ENCODE measurements around the gene TXNRD1. TPM values are rescaled to one million over a fixed set of nuclear protein-coding genes. Genes with fewer than 3 reads are reported as not detected.

The TXNRD1 gene
- total RNA-seq, 1 donor from 2014 or later, result 176 TPM

DNA sequence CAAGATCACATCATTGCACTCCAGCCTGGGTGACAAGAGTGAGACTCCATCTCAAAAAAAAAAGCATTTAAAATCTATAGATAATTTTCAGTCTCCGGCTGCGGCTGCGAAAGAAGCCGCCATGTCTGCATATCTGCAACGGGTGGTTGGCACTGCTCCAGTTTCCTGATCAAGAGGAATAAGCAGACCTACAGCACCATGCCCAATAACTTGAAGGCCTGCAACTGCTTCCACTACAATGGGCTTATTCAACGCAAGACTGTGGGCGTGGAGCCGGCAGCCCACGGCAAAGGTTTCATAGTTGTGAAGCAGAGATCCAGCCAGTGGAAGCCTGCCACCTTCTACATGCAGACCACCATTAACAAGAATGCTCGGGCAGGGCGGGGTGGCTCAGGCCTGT, 57.4 kb downstream of the TXNRD1 start:
- H3K9ac ChIP-seq (ENCODE audit: low read length), result no peak overlapping the region
- DNase-seq (ENCODE audit: low read depth), result no peak
- no peak overlapping the region for H2AFZ ChIP-seq (ENCODE audit: low read depth, low read length)
- FAIRE-seq, result no peak
- H3K36me3 ChIP-seq (ENCODE audit: insufficient read depth, low read length), result no peaks in the 10 kb centered on the region
- H3K9me3 ChIP-seq (ENCODE audit: insufficient read depth, low read depth, low read length), result no peaks in the 10 kb centered on the region
- H4K20me1 ChIP-seq (ENCODE audit: insufficient read depth, low read length), result no peaks in the 10 kb centered on the region
- no peaks in the 10 kb centered on the region for H3K79me2 ChIP-seq (ENCODE audit: insufficient read depth, low read length)
- Mint-ChIP-seq H3K27me3 (ENCODE audit: low read depth, unreplicated experiment) (no peaks in the 10 kb centered on the region), H3K4me3 (ENCODE audit: unreplicated experiment) (no peak overlapping the region), H3K36me3 (ENCODE audit: low read depth, unreplicated experiment) (peaks cover 2% of the 10 kb centered on the region), H3K27ac (ENCODE audit: unreplicated experiment) (no peak overlapping the region), H3K9me3 (ENCODE audit: unreplicated experiment) (peaks cover 3% of the 10 kb centered on the region), H3K4me1 (ENCODE audit: low read depth, unreplicated experiment) (no peaks in the 10 kb centered on the region)
- H3K4me3 ChIP-seq (ENCODE audit: insufficient read depth, low read depth, low read length), result no peak overlapping the region
- no peak overlapping the region for H3K27ac ChIP-seq (ENCODE audit: low read depth, low read length)
- TF ChIP-seq EZH2 (IDR thresholded peaks at IDR 0.05; ENCODE audit: insufficient read depth, low read length) (no peak), CTCF (IDR thresholded peaks at IDR 0.05; ENCODE audit: insufficient read depth, low read depth, low read length) (no peak)
- no peaks in the 10 kb centered on the region for H3K27me3 ChIP-seq (ENCODE audit: insufficient read depth, low read length)
- H3K4me1 ChIP-seq (ENCODE audit: insufficient read depth, low read length), result peaks cover 9% of the 10 kb centered on the region
- no peak overlapping the region for H3K4me2 ChIP-seq (ENCODE audit: low read length)

GRCh38 chr12:104273503-104273902, 57.9 kb downstream of the TXNRD1 start:
- Histone ChIP-seq H3K36me3 (ENCODE audit: insufficient read depth, low read length) (no peaks in the 10 kb centered on the region), H4K20me1 (ENCODE audit: insufficient read depth, low read length) (no peaks in the 10 kb centered on the region), H3K4me3 (ENCODE audit: insufficient read depth, low read depth, low read length) (no peak overlapping the region), H2AFZ (ENCODE audit: low read depth, low read length) (no peak overlapping the region), H3K27ac (ENCODE audit: low read depth, low read length) (no peak overlapping the region), H3K4me2 (ENCODE audit: low read length) (no peak overlapping the region), H3K9ac (ENCODE audit: low read length) (no peak overlapping the region), H3K27me3 (ENCODE audit: insufficient read depth, low read length) (no peaks in the 10 kb centered on the region), H3K79me2 (ENCODE audit: insufficient read depth, low read length) (no peaks in the 10 kb centered on the region), H3K9me3 (ENCODE audit: insufficient read depth, low read depth, low read length) (no peaks in the 10 kb centered on the region), H3K4me1 (ENCODE audit: insufficient read depth, low read length) (peaks cover 9% of the 10 kb centered on the region)
- Mint-ChIP-seq H3K9me3 (ENCODE audit: unreplicated experiment) (peaks cover 3% of the 10 kb centered on the region), H3K27ac (ENCODE audit: unreplicated experiment) (no peak overlapping the region), H3K4me1 (ENCODE audit: low read depth, unreplicated experiment) (no peaks in the 10 kb centered on the region), H3K4me3 (ENCODE audit: unreplicated experiment) (no peak overlapping the region), H3K36me3 (ENCODE audit: low read depth, unreplicated experiment) (peaks cover 2% of the 10 kb centered on the region), H3K27me3 (ENCODE audit: low read depth, unreplicated experiment) (no peaks in the 10 kb centered on the region)
- TF ChIP-seq CTCF (IDR thresholded peaks at IDR 0.05; ENCODE audit: insufficient read depth, low read depth, low read length) (no peak), EZH2 (IDR thresholded peaks at IDR 0.05; ENCODE audit: insufficient read depth, low read length) (no peak)
- no peak for FAIRE-seq
- DNase-seq (ENCODE audit: low read depth), result no peak

DNA sequence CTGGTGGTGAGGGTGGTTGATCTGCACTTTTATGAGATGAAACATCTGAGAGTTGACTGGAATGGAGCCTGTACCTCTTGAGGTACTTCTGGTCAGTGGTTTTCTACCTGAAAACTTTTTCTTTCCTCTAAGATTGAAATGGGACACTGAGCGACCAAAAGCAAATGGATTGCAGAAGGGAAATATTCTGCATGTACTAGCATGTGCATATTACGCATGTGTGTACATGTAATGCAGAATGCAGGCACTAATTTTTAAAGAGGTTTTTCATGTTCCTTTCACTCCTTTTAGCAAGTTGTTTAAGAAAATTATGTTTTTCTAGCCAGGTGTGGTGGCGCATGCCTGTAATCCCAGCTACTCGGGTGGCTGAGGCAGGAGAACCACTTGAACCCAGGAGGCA, 59.2 kb downstream of the TXNRD1 start:
- peaks cover 2% of the 10 kb centered on the region for H3K36me3 Mint-ChIP-seq (ENCODE audit: low read depth, unreplicated experiment)
- H3K27ac Mint-ChIP-seq (ENCODE audit: unreplicated experiment), result no peak overlapping the region
- Histone ChIP-seq H3K4me1 (ENCODE audit: insufficient read depth, low read length) (peaks cover 17% of the 10 kb centered on the region), H2AFZ (ENCODE audit: low read depth, low read length) (no peak overlapping the region), H3K79me2 (ENCODE audit: insufficient read depth, low read length) (peaks cover 6% of the 10 kb centered on the region), H3K9me3 (ENCODE audit: insufficient read depth, low read depth, low read length) (no peaks in the 10 kb centered on the region), H3K9ac (ENCODE audit: low read length) (no peak overlapping the region), H3K27ac (ENCODE audit: low read depth, low read length) (no peak overlapping the region), H3K27me3 (ENCODE audit: insufficient read depth, low read length) (no peaks in the 10 kb centered on the region), H3K4me3 (ENCODE audit: insufficient read depth, low read depth, low read length) (no peak overlapping the region), H3K4me2 (ENCODE audit: low read length) (no peak overlapping the region), H3K36me3 (ENCODE audit: insufficient read depth, low read length) (no peaks in the 10 kb centered on the region), H4K20me1 (ENCODE audit: insufficient read depth, low read length) (no peaks in the 10 kb centered on the region)
- DNase-seq (ENCODE audit: low read depth) (no peak), FAIRE-seq (no peak)
- H3K9me3 Mint-ChIP-seq (ENCODE audit: unreplicated experiment), result peaks cover 3% of the 10 kb centered on the region
- H3K4me1 Mint-ChIP-seq (ENCODE audit: low read depth, unreplicated experiment), result peaks cover 4% of the 10 kb centered on the region
- TF ChIP-seq EZH2 (IDR thresholded peaks at IDR 0.05; ENCODE audit: insufficient read depth, low read length) (no peak), CTCF (IDR thresholded peaks at IDR 0.05; ENCODE audit: insufficient read depth, low read depth, low read length) (no peak)
- no peaks in the 10 kb centered on the region for H3K27me3 Mint-ChIP-seq (ENCODE audit: low read depth, unreplicated experiment)
- H3K4me3 Mint-ChIP-seq (ENCODE audit: unreplicated experiment), result no peak overlapping the region

Measured in astrocyte (in vitro differentiated cells and primary cell).